HG02938 (cell line): ENCODE results near the gene SSMEM1.
A peak's percentile ranks its signal among the peaks of the same experiment; 100 is the strongest.
"Not testable (repeated sequence)": the region's sequence is repeated elsewhere in the genome, so short reads cannot be mapped to it uniquely, and the experiment has no call there.

Experiments used
- ATAC-seq: cut with Tn5 transposase; IDR thresholded peaks from one replicate; pipeline ENCODE4 v1.9.1; 2021; ENCODE audit warnings: mild to moderate bottlenecking, moderate library complexity; ENCODE audit not compliant: unreplicated experiment

The SSMEM1 gene

GRCh38 chr7:130207642-130208041, at the start of gene SSMEM1:
Gene SSMEM1, plus strand, starts transcription at chr7:130207860. Its CDS starts 51 bp downstream, at chr7:130207911.
- ATAC-seq, result no peak

- ATAC-seq, result no peak
Measured at GRCh38 chr7:130160023-130160422, 47.6 kb upstream of the SSMEM1 start.

DNA sequence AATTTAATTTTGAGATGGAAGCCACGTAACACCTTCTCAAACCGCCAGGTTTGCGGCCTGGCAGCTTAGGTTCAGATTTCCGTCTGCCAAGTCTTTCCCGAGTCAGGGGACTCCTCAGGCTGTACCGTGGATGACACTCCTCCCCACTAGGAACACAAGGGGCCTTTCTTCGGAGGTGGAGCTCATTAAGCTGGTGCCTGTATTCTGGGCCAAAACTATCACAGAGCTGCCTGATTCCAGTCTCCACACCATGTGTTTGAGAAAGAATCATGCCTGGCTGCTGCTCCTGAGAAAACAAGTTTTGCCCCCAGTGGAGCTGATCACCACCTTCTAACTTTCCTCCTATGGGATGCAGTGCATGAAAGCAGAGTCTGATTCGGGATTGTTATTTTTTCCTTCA, 47.2 kb upstream of the SSMEM1 start:
- ATAC-seq, result no peak

DNA sequence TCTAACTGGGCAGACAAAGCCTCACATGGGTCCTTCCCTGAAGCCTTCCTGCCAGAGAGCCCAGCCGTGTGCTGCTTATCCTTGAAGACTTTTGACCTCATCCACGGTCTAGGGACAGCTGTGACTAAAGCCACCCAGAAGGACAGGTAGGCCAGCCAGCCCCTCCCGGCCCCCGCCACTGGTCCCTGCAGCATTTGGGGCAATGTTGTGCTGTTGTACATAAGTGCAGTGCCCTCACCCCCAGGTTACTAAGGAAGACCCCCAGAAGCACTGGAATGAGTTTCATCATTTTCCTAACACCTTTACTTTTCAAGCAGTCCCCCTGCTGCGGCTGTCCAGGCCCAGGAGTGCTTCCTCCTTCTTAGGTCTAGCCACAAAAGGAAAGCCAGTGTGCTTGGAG, 45.5 kb upstream of the SSMEM1 start:
- ATAC-seq, result no peak

DNA sequence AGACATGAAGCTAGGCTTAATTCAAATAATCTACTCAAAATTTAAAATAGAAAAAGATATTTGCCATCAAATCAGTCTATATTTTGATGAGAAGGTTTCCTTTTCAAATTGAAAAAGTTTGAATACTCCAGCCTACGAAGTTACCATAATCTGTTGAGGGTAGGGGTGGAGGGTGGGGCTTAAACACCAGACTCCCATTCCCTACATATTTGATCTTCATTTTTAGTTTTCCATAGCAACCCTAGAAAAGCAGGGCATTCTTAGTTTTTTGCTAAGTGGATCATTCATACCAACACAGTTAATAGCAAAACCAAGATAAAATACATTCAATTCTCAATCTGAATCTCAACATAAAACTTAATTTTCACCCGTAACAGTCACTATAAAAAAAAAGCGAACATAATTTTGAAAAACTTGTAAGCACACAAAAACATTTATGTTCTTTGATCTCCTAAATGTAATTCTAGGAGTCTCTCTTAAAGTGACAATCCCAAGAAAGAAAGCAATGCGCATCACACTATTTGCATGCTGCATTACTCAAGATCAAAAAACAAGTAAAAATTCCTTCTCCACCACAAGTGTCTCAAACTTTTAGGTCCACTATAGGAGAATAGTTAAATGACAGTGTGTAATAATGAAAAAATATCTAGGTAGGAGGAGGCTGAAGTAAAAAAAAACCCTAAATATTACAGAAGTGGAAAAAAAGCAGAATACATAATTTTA, 33.3 kb upstream of the SSMEM1 start:
- ATAC-seq, result no peak

- no peak for ATAC-seq
Measured at GRCh38 chr7:130178251-130178650, 29.4 kb upstream of the SSMEM1 start.

GRCh38 chr7:130179631-130180030, 28.0 kb upstream of the SSMEM1 start:
- ATAC-seq, result no peak

- no peak for ATAC-seq
Measured at GRCh38 chr7:130180571-130181262, 26.9 kb upstream of the SSMEM1 start.

DNA sequence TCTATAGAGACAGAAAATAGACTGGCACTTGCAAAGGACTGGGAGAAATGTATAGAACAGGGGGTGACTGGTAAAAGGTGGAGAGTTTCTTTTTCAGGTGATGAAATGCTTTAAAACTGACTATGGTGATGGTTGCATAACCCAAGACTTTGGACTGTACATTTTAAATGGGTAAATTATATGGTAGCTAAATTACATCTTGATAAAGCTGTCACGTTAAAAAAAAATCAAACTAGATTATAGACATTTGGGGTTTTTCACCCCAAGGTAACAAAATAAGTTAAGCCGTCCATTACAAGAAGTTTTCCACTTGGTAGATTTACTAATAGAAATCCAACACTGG, 26.4 kb upstream of the SSMEM1 start:
- ATAC-seq, result no peak

- no peak for ATAC-seq
Measured at GRCh38 chr7:130182990-130183389, 24.7 kb upstream of the SSMEM1 start.

DNA sequence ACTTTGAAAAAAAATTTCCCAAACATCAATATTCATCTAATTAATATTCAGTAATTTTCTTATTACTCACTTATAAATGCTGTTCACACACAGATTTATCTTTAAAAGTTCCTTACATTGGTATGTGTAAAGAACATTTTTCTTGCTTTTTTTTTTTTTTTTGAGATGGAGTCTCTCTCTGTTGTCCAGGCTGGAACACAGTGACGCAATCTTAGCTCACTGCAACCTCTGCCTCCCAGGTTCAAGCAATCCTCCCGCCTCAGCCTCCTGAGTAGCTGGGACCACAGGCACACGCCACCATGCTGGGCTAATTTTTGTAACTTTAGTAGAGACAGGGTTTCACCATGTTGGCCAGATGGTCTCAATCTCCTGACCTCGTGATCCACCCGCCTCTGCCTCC, 23.3 kb upstream of the SSMEM1 start:
- not testable (repeated sequence) for ATAC-seq

DNA sequence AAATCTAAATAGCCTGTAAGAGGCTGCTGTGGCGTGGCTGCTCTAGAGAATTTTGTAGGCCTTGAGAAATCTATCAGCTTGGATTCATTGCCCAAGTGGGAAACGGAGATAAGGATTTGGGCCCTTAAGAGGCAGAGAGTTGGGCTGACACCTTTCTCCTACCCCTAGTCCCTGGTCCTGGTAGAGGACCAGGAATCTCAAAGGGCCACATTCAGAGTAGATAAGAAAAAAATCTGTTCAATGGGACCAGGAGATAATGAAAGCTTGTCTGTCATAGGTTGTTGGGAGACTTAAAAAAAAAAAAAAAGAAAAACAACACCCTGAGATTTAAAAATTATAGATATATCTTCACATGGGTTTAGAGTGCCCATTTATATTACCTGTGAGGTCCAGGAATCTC, 20.3 kb upstream of the SSMEM1 start:
- no peak for ATAC-seq

DNA sequence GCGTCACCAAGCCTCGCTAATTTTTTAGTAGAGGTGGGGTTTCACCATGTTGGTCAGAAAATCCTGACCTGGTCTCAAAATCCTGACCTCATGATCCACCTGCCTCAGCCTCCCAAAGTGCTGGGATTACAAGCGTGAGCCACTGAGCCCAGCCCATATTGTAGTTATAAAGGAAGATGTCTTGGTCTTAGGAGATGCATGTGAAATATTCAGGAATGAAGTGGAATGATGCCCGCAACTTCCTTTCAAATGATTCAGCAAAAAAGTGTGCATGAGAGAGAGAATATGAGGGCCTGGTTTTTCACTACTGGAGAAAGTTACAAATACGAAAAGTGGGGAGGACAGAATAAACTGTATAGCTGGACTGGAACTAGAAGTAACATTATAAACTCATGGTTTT, 18.3 kb upstream of the SSMEM1 start:
- no peak for ATAC-seq

DNA sequence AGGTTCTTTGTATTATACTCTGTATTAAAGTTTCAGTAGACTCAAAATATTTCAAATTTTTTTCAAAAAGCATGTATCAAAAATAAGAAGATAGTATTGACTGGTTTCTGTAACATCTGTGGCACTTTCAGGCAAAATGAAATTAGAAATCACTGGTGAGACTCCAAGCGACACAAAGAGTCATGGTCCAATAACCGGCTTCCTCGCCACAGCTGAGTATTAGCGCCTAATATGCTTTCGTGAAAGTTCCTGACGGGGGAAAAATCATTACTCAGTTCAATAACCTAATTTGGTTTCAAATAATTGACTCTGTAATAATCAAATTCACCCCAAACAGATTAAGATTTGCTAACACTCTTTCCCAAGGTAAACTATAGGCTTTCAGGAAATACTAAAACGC, 15.9 kb upstream of the SSMEM1 start:
- no peak for ATAC-seq

DNA sequence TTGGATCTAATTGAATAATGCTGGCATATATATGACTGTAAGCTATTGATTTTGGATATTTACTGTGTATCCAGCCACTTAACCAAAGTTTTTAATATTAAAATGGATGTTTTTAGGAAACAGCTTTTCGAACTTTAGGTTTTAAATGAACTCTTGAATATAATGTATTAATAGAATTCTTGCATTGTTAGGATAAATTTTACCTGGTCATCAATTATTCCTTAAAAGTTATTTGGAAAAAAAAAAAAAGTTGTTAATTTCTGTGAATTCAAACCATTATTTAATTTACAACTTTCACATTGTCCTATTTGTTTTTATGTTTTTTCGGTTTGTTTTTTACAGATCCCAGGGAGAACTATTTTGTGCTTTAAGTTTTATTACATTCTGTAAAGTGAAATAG, 12.3 kb upstream of the SSMEM1 start:
- ATAC-seq, result no peak

GRCh38 chr7:130196476-130196875, 11.2 kb upstream of the SSMEM1 start:
- no peak for ATAC-seq

GRCh38 chr7:130197094-130197493, 10.6 kb upstream of the SSMEM1 start:
- no peak for ATAC-seq

DNA sequence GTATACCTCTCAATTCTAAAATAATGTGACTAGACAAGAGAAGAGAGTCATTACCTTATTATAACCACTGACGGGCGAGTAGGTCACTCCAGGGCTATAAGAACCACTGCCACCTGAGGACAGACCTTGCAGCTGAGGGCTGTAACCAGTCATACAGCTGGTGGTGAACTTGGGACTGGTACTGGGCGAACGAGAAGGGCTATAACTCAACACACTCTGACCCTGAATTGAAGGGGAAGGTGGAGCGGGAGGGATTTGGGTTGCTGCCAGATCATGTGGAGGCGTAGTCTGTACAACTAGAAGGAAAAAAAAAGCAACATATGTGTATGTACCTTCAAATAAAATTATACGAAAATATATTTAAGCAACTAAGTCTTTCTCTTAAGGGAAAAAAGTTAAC, 5.9 kb upstream of the SSMEM1 start:
- ATAC-seq, result no peak

DNA sequence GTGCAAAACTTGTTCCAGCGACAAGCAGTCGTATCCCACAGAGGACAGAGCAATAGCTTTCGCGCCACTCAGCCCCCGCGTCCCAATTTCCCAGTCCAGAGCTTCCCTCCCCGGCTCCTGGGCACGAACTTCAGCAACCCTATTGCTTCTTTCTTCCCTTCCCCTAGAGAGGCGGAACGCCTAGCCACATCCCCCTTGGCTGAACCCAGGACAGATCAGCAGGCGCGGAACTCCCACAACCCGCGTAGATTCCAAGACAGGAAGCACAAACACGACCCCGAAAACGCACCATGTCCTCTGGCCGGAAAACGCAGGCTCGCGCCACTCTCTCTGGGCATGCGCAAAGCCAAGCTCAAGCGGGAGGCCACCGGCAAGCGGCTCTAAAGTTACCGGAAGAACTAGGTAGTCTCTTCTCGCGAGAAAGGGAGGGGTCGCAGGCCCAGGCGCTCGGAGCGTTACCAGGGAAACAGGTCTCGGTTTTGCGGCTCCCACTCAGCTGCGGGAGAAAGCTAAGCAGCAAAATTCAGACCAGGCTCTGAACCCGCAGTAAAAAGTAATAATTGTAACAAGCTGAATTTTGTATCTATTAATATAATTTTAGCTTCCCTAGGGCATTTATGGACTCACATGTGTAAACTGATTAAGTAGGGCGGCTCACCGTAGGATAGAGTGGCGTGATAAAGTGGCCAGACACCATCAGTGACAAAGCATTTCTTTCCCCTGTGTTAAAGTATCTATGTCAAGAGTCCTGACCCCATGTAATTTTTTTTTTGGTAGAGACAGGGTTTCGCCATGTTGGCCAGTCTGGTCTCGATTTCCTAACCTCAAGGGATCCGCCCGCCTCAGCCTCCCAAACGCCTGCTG, 2.3 kb upstream of the SSMEM1 start, which contains the start of gene TMEM209:
TSS of gene TMEM209 (minus strand) at position 323 of the 864 bp plus-strand sequence. CDS start at position 292, 31 bp downstream.
- peak; percentile 94 for ATAC-seq

DNA sequence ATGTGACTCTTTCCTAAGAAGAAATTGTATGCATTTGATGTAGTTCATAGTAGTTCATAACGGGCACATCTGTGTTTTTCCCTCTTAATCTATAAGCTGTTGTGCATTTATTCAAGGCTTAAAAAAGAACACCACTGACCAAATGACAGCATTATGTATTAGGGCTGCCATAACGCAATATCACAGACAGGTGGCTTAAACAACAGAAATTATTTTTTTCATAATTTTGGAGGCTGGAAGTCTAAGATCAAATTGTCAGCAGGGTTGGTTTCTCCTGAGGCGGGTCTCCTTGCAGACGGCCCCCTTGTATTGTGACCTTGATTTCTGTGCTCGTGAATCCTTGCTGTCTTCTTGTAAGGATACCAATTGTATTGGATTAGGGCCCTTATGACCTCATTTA, 627 bp upstream of the SSMEM1 start:
- no peak for ATAC-seq

GRCh38 chr7:130208516-130208915, 856 bp downstream of the SSMEM1 start:
- ATAC-seq, result no peak
